ENCODE measurements around the gene LRBA. TPM values are rescaled to one million over a fixed set of nuclear protein-coding genes. Genes with fewer than 3 reads are reported as not detected.

Gene LRBA
- total RNA-seq, 1 experiment from 2014 or later: 69.1 TPM

DNA sequence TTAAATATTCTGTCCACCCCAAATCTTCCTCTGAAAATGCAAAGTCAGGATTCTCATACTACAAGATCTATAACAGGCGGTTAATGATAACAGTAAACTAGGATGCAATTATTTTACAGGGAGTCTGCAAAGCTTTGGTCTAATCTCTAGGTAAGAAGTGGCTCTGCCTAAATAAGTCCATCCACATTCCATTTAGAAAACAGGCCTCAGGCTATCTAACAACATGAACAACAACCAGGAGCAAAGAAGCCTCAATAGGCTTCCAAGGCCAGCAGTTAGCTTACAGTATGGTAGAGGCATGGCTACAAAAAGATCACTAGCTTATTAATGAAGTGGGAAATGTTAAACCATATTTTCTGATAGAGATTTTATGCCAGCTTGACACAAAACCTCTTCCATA lies 426.8 kb downstream of the LRBA start (continued):
- no peak for TF ChIP-seq USF1 (CRISPR knock-in tag; IDR thresholded peaks at IDR 0.05)
- TF ChIP-seq, protein P1, sequence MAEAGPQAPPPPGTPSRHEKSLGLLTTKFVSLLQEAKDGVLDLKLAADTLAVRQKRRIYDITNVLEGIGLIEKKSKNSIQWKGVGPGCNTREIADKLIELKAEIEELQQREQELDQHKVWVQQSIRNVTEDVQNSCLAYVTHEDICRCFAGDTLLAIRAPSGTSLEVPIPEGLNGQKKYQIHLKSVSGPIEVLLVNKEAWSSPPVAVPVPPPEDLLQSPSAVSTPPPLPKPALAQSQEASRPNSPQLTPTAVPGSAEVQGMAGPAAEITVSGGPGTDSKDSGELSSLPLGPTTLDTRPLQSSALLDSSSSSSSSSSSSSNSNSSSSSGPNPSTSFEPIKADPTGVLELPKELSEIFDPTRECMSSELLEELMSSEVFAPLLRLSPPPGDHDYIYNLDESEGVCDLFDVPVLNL (CRISPR knock-in tag; IDR thresholded peaks at IDR 0.05; ENCODE audit: borderline replicate concordance, low read depth): no peak
- no peak for TF ChIP-seq ATF1 (CRISPR knock-in tag; IDR thresholded peaks at IDR 0.05)

DNA sequence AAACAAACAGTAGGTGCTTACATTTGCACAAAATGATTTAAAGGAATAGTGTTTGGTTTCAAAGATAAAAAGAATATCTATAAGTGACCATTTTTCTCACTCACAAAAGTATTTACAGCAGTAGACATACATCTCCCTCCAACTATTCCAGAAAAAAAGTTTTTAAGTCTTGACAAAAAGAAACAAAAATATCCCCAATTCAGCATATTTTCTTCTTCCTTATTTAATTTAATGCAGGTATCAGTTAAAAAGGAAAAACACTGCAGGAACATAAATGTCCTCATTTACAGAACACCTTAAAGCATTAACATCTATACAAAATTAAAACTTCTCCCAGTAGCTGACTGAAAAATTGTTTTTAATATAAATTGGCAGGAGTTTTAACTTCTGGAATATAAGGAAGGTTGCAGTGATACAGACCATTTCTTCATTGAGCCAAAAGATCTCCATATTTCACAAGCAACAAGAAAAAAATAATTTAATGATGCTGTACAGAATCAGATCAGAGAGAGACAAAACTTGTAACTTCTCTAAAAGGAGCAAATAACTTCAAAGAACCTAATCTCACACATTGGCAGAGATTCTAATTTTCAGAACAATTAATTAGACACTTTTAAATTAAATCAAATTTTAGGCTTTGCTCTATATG lies 428.8 kb downstream of the LRBA start:
- H3K4me1 Mint-ChIP-seq: peaks cover 47% of the 10 kb centered on the region
- DNase-seq (ENCODE audit: low spot score) (no peak), ATAC-seq (no peak)
- ChIA-PET CTCF (no interaction called here), POLR2A (no interaction called here)
- no peaks in the 10 kb centered on the region for H3K9me3 Mint-ChIP-seq
- H3K27me3 Mint-ChIP-seq (ENCODE audit: low read depth): peaks cover 51% of the 10 kb centered on the region
- H3K27ac Mint-ChIP-seq: no peak overlapping the region
- no peaks in the 10 kb centered on the region for H3K36me3 Mint-ChIP-seq
- H3K4me3 Mint-ChIP-seq: no peak overlapping the region
- no peak for TF ChIP-seq EMX1 (CRISPR knock-in tag; IDR thresholded peaks at IDR 0.05)
- TF ChIP-seq TEAD1 (CRISPR knock-in tag; IDR thresholded peaks at IDR 0.05): no peak
- TF ChIP-seq, protein P2, sequence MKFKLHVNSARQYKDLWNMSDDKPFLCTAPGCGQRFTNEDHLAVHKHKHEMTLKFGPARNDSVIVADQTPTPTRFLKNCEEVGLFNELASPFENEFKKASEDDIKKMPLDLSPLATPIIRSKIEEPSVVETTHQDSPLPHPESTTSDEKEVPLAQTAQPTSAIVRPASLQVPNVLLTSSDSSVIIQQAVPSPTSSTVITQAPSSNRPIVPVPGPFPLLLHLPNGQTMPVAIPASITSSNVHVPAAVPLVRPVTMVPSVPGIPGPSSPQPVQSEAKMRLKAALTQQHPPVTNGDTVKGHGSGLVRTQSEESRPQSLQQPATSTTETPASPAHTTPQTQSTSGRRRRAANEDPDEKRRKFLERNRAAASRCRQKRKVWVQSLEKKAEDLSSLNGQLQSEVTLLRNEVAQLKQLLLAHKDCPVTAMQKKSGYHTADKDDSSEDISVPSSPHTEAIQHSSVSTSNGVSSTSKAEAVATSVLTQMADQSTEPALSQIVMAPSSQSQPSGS (CRISPR knock-in tag; IDR thresholded peaks at IDR 0.05; ENCODE audit: borderline replicate concordance, low read depth): no peak
- TF ChIP-seq PRRX2 (CRISPR knock-in tag; IDR thresholded peaks at IDR 0.05): no peak
- no peak for TF ChIP-seq RELA (CRISPR knock-in tag; IDR thresholded peaks at IDR 0.05; ENCODE audit: borderline replicate concordance)
- TF ChIP-seq ZNF263 (CRISPR knock-in tag; IDR thresholded peaks at IDR 0.05; ENCODE audit: low read depth): no peak
- no peak for TF ChIP-seq FOXJ3 (CRISPR knock-in tag; IDR thresholded peaks at IDR 0.05; ENCODE audit: borderline replicate concordance)
- TF ChIP-seq SP1 (CRISPR knock-in tag; conservative IDR thresholded peaks at IDR 0.05): no peak
- no peak for TF ChIP-seq TCF7 (CRISPR knock-in tag; IDR thresholded peaks at IDR 0.05; ENCODE audit: low read depth)
- TF ChIP-seq JUN (CRISPR knock-in tag; IDR thresholded peaks at IDR 0.05): no peak
- TF ChIP-seq, protein P3, sequence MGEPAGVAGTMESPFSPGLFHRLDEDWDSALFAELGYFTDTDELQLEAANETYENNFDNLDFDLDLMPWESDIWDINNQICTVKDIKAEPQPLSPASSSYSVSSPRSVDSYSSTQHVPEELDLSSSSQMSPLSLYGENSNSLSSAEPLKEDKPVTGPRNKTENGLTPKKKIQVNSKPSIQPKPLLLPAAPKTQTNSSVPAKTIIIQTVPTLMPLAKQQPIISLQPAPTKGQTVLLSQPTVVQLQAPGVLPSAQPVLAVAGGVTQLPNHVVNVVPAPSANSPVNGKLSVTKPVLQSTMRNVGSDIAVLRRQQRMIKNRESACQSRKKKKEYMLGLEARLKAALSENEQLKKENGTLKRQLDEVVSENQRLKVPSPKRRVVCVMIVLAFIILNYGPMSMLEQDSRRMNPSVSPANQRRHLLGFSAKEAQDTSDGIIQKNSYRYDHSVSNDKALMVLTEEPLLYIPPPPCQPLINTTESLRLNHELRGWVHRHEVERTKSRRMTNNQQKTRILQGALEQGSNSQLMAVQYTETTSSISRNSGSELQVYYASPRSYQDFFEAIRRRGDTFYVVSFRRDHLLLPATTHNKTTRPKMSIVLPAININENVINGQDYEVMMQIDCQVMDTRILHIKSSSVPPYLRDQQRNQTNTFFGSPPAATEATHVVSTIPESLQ (CRISPR knock-in tag; IDR thresholded peaks at IDR 0.05): no peak
- no peak for TF ChIP-seq CBFB (CRISPR knock-in tag; IDR thresholded peaks at IDR 0.05; ENCODE audit: low read depth)
- TF ChIP-seq PREB (CRISPR knock-in tag; IDR thresholded peaks at IDR 0.05; ENCODE audit: borderline replicate concordance): no peak
- TF ChIP-seq, protein P4, sequence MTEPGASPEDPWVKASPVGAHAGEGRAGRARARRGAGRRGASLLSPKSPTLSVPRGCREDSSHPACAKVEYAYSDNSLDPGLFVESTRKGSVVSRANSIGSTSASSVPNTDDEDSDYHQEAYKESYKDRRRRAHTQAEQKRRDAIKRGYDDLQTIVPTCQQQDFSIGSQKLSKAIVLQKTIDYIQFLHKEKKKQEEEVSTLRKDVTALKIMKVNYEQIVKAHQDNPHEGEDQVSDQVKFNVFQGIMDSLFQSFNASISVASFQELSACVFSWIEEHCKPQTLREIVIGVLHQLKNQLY (CRISPR knock-in tag; IDR thresholded peaks at IDR 0.05): no peak
- no peak for TF ChIP-seq STAT6 (CRISPR knock-in tag; conservative IDR thresholded peaks at IDR 0.05; ENCODE audit: low read depth)
- TF ChIP-seq ZNF121 (CRISPR knock-in tag; IDR thresholded peaks at IDR 0.05): no peak
- TF ChIP-seq, protein P5, sequence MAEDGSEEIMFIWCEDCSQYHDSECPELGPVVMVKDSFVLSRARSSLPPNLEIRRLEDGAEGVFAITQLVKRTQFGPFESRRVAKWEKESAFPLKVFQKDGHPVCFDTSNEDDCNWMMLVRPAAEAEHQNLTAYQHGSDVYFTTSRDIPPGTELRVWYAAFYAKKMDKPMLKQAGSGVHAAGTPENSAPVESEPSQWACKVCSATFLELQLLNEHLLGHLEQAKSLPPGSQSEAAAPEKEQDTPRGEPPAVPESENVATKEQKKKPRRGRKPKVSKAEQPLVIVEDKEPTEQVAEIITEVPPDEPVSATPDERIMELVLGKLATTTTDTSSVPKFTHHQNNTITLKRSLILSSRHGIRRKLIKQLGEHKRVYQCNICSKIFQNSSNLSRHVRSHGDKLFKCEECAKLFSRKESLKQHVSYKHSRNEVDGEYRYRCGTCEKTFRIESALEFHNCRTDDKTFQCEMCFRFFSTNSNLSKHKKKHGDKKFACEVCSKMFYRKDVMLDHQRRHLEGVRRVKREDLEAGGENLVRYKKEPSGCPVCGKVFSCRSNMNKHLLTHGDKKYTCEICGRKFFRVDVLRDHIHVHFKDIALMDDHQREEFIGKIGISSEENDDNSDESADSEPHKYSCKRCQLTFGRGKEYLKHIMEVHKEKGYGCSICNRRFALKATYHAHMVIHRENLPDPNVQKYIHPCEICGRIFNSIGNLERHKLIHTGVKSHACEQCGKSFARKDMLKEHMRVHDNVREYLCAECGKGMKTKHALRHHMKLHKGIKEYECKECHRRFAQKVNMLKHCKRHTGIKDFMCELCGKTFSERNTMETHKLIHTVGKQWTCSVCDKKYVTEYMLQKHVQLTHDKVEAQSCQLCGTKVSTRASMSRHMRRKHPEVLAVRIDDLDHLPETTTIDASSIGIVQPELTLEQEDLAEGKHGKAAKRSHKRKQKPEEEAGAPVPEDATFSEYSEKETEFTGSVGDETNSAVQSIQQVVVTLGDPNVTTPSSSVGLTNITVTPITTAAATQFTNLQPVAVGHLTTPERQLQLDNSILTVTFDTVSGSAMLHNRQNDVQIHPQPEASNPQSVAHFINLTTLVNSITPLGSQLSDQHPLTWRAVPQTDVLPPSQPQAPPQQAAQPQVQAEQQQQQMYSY (CRISPR knock-in tag; IDR thresholded peaks at IDR 0.05): no peak
- TF ChIP-seq ZNF138 (CRISPR knock-in tag; conservative IDR thresholded peaks at IDR 0.05): no peak
- TF ChIP-seq GRHL2 (CRISPR knock-in tag; IDR thresholded peaks at IDR 0.05; ENCODE audit: insufficient replicate concordance, severe bottlenecking): no peak
